ENCODE measurements around the gene POLE. TPM values are rescaled to one million over a fixed set of nuclear protein-coding genes. Genes with fewer than 3 reads are reported as not detected.

POLE gene
- total RNA-seq, 4 donors from 2014 or later = 19.2 to 28.1 (median 23.9) TPM

DNA sequence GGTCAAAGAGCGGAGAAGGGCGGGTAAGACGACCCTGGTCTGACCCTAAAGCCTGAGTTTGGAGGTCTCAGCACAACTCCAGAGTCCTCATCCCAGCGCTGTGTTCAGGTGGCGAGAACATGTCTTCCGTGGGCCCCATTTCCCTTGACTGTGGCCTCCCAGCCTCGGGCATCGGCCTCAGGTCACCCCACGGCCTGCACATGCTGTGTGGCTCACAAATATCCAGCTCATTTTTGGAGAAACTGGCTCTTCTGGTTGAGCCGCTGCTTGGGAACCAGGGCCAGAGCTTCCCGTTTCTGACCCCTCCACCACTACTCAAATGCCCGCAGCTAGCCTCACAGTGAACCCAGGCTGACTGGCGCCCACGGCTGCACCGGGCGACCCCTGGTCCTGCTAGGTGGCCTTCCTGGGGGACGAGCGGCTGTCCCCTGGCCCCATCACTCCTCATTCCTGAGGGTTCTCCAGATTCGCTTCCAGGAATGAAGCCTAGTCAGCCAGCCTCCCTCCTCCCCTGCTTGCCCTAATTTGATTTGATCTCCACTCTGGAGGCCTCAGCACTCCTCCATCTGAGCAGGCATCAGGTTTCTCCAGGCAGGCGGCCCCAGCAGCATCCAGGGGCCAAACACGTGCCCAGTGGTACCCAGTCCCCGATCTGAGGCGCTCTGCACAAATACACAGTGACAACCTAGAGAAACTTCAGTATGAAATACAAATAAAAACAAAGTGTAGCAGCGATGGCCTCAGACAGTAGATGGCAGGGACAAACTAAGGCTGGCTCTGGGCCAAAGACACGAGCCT, 63.9 kb downstream of the POLE start:
- Histone ChIP-seq H3K4me3 (replicated peaks in 1 of 3) (no peak overlapping the region), H3K36me3 (peaks cover 0 to 4% of the 10 kb centered on the region in 2 donors), H3K27me3 (peaks cover 8% of the 10 kb centered on the region), H3K4me1 (peaks cover under 1 to 2% of the 10 kb centered on the region in 2 donors), H3K27ac (no peak overlapping the region), H3K9me3 (no peaks in the 10 kb centered on the region)
- no peak for DNase-seq
- no peak for TF ChIP-seq POLR2A (IDR thresholded peaks at IDR 0.05)
- TF ChIP-seq, protein P1, sequence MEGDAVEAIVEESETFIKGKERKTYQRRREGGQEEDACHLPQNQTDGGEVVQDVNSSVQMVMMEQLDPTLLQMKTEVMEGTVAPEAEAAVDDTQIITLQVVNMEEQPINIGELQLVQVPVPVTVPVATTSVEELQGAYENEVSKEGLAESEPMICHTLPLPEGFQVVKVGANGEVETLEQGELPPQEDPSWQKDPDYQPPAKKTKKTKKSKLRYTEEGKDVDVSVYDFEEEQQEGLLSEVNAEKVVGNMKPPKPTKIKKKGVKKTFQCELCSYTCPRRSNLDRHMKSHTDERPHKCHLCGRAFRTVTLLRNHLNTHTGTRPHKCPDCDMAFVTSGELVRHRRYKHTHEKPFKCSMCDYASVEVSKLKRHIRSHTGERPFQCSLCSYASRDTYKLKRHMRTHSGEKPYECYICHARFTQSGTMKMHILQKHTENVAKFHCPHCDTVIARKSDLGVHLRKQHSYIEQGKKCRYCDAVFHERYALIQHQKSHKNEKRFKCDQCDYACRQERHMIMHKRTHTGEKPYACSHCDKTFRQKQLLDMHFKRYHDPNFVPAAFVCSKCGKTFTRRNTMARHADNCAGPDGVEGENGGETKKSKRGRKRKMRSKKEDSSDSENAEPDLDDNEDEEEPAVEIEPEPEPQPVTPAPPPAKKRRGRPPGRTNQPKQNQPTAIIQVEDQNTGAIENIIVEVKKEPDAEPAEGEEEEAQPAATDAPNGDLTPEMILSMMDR (IDR thresholded peaks at IDR 0.05) = no peak
- 81% methylated on average over 20 to 25 of the region's 25 CpGs for WGBS, 2 donors
- intact Hi-C loops (cut with DNase I) = no loop called here

DNA sequence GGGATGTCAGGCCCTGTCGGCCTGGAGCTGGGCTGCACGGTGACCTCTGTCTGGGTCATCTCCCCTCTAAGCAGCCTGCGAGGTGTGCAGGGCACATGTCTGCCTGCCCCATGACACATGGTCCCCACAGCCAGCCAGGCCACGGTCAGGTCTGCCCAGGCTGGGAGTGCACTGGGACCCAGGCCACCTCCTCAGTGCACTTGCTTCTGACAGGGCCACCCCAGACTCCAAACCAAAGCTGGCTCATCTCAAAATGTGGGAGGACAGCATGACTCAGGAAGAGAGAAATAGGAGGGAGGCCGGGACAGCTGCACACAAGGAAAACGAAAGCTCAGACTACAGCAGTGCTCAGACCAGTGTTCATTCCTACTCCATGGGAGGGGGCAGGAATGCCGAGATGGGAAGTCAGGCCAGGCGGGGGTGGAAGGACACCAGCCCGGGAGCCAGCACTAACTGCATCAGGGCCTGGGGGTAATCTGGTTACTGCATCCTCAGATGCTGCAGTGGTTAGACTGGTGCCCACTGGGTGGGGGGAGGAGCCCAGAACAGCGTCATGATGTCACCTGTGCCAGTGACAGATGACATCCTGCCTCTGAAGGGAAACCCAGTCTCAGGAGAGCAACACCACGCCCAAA, 64.6 kb downstream of the POLE start:
- intact Hi-C loops (cut with DNase I) = no loop called here
- H3K27me3 ChIP-seq = peaks cover 12% of the 10 kb centered on the region
- H3K27ac ChIP-seq = no peak overlapping the region
- WGBS, 2 donors = 58 to 59% methylated on average over 8 of the region's 11 CpGs
- H3K9me3 ChIP-seq = no peaks in the 10 kb centered on the region
- no peak for TF ChIP-seq POLR2A (IDR thresholded peaks at IDR 0.05)
- TF ChIP-seq, protein P1 (IDR thresholded peaks at IDR 0.05) = no peak
- no peak overlapping the region for H3K4me3 ChIP-seq (replicated peaks in 1 of 3)
- no peak for DNase-seq
- H3K36me3 ChIP-seq = peaks cover 0 to 4% of the 10 kb centered on the region in 2 donors
- H3K4me1 ChIP-seq = peaks cover 4 to 5% of the 10 kb centered on the region in 2 donors

- peaks cover 18% of the 10 kb centered on the region for H3K27me3 ChIP-seq
- 83 to 90% methylated on average over 18 to 19 of the region's 21 CpGs for WGBS, 2 donors
- TF ChIP-seq, protein P1 (IDR thresholded peaks at IDR 0.05) = no peak
- no peak for TF ChIP-seq POLR2A (IDR thresholded peaks at IDR 0.05)
- peaks cover 0 to 4% of the 10 kb centered on the region in 2 donors for H3K36me3 ChIP-seq
- H3K9me3 ChIP-seq = no peaks in the 10 kb centered on the region
- peaks cover 4 to 5% of the 10 kb centered on the region in 2 donors for H3K4me1 ChIP-seq
- DNase-seq = no peak
- H3K4me3 ChIP-seq (replicated peaks in 1 of 3) = no peak overlapping the region
- H3K27ac ChIP-seq = no peak overlapping the region
- intact Hi-C loops (cut with DNase I) = no loop called here
These were observed 65.3 kb downstream of the POLE start for GRCh38 chr12:132621657-132622435.

DNA sequence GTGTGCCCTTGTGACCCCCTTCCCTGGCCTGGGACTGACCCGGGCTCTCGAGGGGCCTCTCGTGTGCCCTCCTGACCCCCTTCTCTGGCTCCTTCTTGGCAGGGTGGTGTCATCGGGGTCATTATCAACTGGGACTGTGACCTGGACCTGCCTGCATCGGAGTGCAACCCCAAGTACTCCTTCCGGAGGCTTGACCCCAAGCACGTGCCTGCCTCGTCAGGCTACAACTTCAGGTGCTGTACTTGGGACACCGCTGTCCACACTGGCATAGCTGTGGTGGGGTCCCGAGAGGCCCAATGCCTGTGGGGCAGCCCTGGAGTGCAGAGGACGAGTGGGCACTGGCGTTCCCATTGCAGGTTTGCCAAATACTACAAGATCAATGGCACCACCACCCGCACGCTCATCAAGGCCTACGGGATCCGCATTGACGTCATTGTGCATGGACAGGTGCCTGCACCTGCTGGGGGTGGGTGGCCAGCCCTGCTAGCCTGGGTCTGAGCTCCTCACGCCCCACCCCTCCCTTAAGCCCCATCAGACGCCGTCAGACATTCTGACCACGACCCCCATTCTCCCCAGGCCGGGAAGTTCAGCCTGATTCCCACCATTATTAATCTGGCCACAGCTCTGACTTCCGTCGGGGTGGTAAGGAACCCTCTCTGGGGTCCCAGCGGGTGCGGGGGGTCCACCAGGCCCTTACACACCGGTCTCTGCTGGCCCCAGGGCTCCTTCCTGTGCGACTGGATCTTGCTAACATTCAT, 66.1 kb downstream of the POLE start:
- TF ChIP-seq POLR2A (IDR thresholded peaks at IDR 0.05) = no peak
- TF ChIP-seq, protein P1 (IDR thresholded peaks at IDR 0.05) = no peak
- intact Hi-C loops (cut with DNase I) = no loop called here
- no peak for DNase-seq
- Histone ChIP-seq H3K27me3 (peaks cover 25% of the 10 kb centered on the region), H3K4me1 (peaks cover 4 to 5% of the 10 kb centered on the region in 2 donors), H3K4me3 (replicated peaks in 1 of 3) (no peak overlapping the region), H3K36me3 (peaks cover 0 to 4% of the 10 kb centered on the region in 2 donors), H3K27ac (no peak overlapping the region), H3K9me3 (no peaks in the 10 kb centered on the region)
- WGBS, 2 donors = 69 to 80% methylated on average over 20 to 24 of the region's 28 CpGs

All from thyroid gland (tissue), 4 donors.